HG03521 (cell line): Measurements from ENCODE around the gene JAML.
"Not testable (repeated sequence)": the region's sequence is repeated elsewhere in the genome, so short reads cannot be mapped to it uniquely, and the experiment has no call there.

Experiments
- ATAC-seq: cut with Tn5 transposase; IDR thresholded peaks from one replicate; pipeline ENCODE4 v1.9.1; 2021; ENCODE audit warnings: mild to moderate bottlenecking, moderate library complexity; ENCODE audit not compliant: unreplicated experiment

The JAML gene

GRCh38 chr11:118199135-118199534 is 25.7 kb downstream of the JAML start:
- no peak for ATAC-seq

- ATAC-seq, result no peak
These were observed 26.4 kb downstream of the JAML start for GRCh38 chr11:118198370-118198769.

GRCh38 chr11:118194835-118195627 is 29.8 kb downstream of the JAML start:
- ATAC-seq, result no peak

- no peak for ATAC-seq
These were observed 30.8 kb downstream of the JAML start for GRCh38 chr11:118193910-118194566.

- ATAC-seq, result not testable (repeated sequence)
These were observed 32.0 kb downstream of the JAML start for GRCh38 chr11:118192817-118193216.

GRCh38 chr11:118190942-118191506 is 33.8 kb downstream of the JAML start:
- not testable (repeated sequence) for ATAC-seq

GRCh38 chr11:118186346-118187107 is 38.3 kb downstream of the JAML start:
- ATAC-seq, result no peak

GRCh38 chr11:118184784-118185579 is 39.8 kb downstream of the JAML start:
- ATAC-seq, result no peak

- ATAC-seq, result not testable (repeated sequence)
These were observed 41.1 kb downstream of the JAML start for GRCh38 chr11:118183691-118184090.

- no peak for ATAC-seq
These were observed 44.5 kb downstream of the JAML start for GRCh38 chr11:118180300-118180703.

- no peak for ATAC-seq
These were observed 48.1 kb downstream of the JAML start for GRCh38 chr11:118176778-118177134.

- no peak for ATAC-seq
These were observed 48.6 kb downstream of the JAML start, which contains the start of gene SCN2B for GRCh38 chr11:118175993-118176777. TSS of gene SCN2B (minus strand) at chr11:118176639. CDS start at chr11:118176431, 208 bp downstream.

GRCh38 chr11:118175031-118175992 is 49.5 kb downstream of the JAML start:
- no peak for ATAC-seq

GRCh38 chr11:118174006-118174567 is 50.7 kb downstream of the JAML start:
- ATAC-seq, result no peak

GRCh38 chr11:118172356-118172755 is 52.5 kb downstream of the JAML start:
- no peak for ATAC-seq

- ATAC-seq, result no peak
These were observed 53.3 kb downstream of the JAML start for GRCh38 chr11:118171269-118172062.

- ATAC-seq, result no peak
These were observed 53.9 kb downstream of the JAML start for GRCh38 chr11:118170882-118171268.
